Sigmoid colon (tissue), 4 donors: Measurements from ENCODE around the gene RABGAP1L.

Experiments
- EP300 ChIP-seq, 4 donors: sonication (generic); formaldehyde crosslinking; IDR thresholded peaks; one replicate each; pipeline ENCODE4 v1.6.1; 2017; ENCODE audit warnings: antibody characterized with exemption in 4 of 4
- TF ChIP-seq, protein P1 (sequence below), 4 experiments: fragments of 450-650 bp in 3 of 4; fragments of 200-600 bp in 1 of 4; IDR thresholded peaks; one replicate each; pipeline ENCODE4 v1.5.1; 2016 to 2019; ENCODE audit warnings: antibody characterized with exemption in 4 of 4, mild to moderate bottlenecking in 3 of 4, moderate library complexity in 2 of 4

GRCh38 chr1:174366946-174367345 lies 207.6 kb downstream of the RABGAP1L start:
- TF ChIP-seq EP300 (IDR thresholded peaks at IDR 0.05): no peak
- TF ChIP-seq, protein P1, sequence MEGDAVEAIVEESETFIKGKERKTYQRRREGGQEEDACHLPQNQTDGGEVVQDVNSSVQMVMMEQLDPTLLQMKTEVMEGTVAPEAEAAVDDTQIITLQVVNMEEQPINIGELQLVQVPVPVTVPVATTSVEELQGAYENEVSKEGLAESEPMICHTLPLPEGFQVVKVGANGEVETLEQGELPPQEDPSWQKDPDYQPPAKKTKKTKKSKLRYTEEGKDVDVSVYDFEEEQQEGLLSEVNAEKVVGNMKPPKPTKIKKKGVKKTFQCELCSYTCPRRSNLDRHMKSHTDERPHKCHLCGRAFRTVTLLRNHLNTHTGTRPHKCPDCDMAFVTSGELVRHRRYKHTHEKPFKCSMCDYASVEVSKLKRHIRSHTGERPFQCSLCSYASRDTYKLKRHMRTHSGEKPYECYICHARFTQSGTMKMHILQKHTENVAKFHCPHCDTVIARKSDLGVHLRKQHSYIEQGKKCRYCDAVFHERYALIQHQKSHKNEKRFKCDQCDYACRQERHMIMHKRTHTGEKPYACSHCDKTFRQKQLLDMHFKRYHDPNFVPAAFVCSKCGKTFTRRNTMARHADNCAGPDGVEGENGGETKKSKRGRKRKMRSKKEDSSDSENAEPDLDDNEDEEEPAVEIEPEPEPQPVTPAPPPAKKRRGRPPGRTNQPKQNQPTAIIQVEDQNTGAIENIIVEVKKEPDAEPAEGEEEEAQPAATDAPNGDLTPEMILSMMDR (IDR thresholded peaks at IDR 0.05): no peak
